ENCODE data around the gene TMX4. TPM values are rescaled to one million over a fixed set of nuclear protein-coding genes. Genes with fewer than 3 reads are reported as not detected.
"Not testable (repeated sequence)": the region's sequence is repeated elsewhere in the genome, so short reads cannot be mapped to it uniquely, and the experiment has no call there.

The TMX4 gene
- total RNA-seq: 72.5 TPM

- peak; percentile 98 for ATAC-seq
- intact Hi-C loops (cut with DNase I): no loop called here
- peak; percentile 98 for DNase-seq (ENCODE audit: low spot score)
These were observed at the start of gene TMX4 for GRCh38 chr20:8019246-8019997. TMX4 (minus strand) TSS chr20:8019761; CDS start chr20:8019613, 148 bp downstream.

- DNase-seq (ENCODE audit: low spot score) (no peak), ATAC-seq (no peak)
- intact Hi-C loops (cut with DNase I): no loop called here
These were observed 47.5 kb upstream of the TMX4 start for GRCh38 chr20:8067082-8067481.

GRCh38 chr20:8066662-8067061 lies 47.1 kb upstream of the TMX4 start:
- ATAC-seq: no peak
- intact Hi-C loops (cut with DNase I): no loop called here
- DNase-seq (ENCODE audit: low spot score): no peak

GRCh38 chr20:8065691-8066090 lies 46.1 kb upstream of the TMX4 start:
- no peak for DNase-seq (ENCODE audit: low spot score)
- no peak for ATAC-seq
- intact Hi-C loops (cut with DNase I): no loop called here

- ATAC-seq (no peak), DNase-seq (ENCODE audit: low spot score) (no peak)
- intact Hi-C loops (cut with DNase I): no loop called here
These were observed 43.2 kb upstream of the TMX4 start for GRCh38 chr20:8062756-8063155.

- ATAC-seq (no peak), DNase-seq (ENCODE audit: low spot score) (no peak)
- intact Hi-C loops (cut with DNase I): no loop called here
These were observed 42.4 kb upstream of the TMX4 start for GRCh38 chr20:8061861-8062518.

GRCh38 chr20:8060977-8061376 lies 41.4 kb upstream of the TMX4 start:
- intact Hi-C loops (cut with DNase I): no loop called here
- no peak for DNase-seq (ENCODE audit: low spot score)
- ATAC-seq: no peak

GRCh38 chr20:8057871-8058270 lies 38.3 kb upstream of the TMX4 start:
- intact Hi-C loops (cut with DNase I): no loop called here
- ATAC-seq (no peak), DNase-seq (ENCODE audit: low spot score) (no peak)

GRCh38 chr20:8055096-8055495 lies 35.5 kb upstream of the TMX4 start:
- intact Hi-C loops (cut with DNase I): no loop called here
- DNase-seq (ENCODE audit: low spot score): no peak

GRCh38 chr20:8050157-8050837 lies 30.7 kb upstream of the TMX4 start:
- no peak for ATAC-seq
- intact Hi-C loops (cut with DNase I): no loop called here

More at GRCh38 chr20:8055096-8055495, 35.5 kb upstream of the TMX4 start:
- ATAC-seq: no peak

GRCh38 chr20:8049310-8049709 lies 29.7 kb upstream of the TMX4 start:
- DNase-seq (ENCODE audit: low spot score): no peak
- no peak for ATAC-seq
- intact Hi-C loops (cut with DNase I): no loop called here

More at GRCh38 chr20:8050157-8050837, 30.7 kb upstream of the TMX4 start:
- no peak for DNase-seq (ENCODE audit: low spot score)

GRCh38 chr20:8045946-8046345 lies 26.4 kb upstream of the TMX4 start:
- ATAC-seq: no peak
- intact Hi-C loops (cut with DNase I): no loop called here
- no peak for DNase-seq (ENCODE audit: low spot score)

- DNase-seq (ENCODE audit: low spot score) (no peak), ATAC-seq (peak; percentile 73)
- intact Hi-C loops (cut with DNase I): loop anchor here (5.0 kb wide), 1 partner anchor 684 kb away; no protein-coding TSS in a partner anchor
These were observed 24.2 kb upstream of the TMX4 start for GRCh38 chr20:8043687-8044282.

- no peak for ATAC-seq
- no peak for DNase-seq (ENCODE audit: low spot score)
- intact Hi-C loops (cut with DNase I): no loop called here
These were observed 19.5 kb upstream of the TMX4 start for GRCh38 chr20:8039042-8039441.

GRCh38 chr20:8036771-8037170 lies 17.2 kb upstream of the TMX4 start:
- DNase-seq (ENCODE audit: low spot score): no peak
- no peak for ATAC-seq
- intact Hi-C loops (cut with DNase I): no loop called here

- DNase-seq (ENCODE audit: low spot score) (no peak), ATAC-seq (no peak)
- intact Hi-C loops (cut with DNase I): no loop called here
These were observed 13.7 kb upstream of the TMX4 start for GRCh38 chr20:8033151-8033841.

GRCh38 chr20:8032499-8032898 lies 12.9 kb upstream of the TMX4 start:
- no peak for DNase-seq (ENCODE audit: low spot score)
- ATAC-seq: no peak
- intact Hi-C loops (cut with DNase I): no loop called here

GRCh38 chr20:8031539-8031938 lies 12.0 kb upstream of the TMX4 start:
- ATAC-seq; intact Hi-C loops (cut with DNase I): not testable (repeated sequence)

More at GRCh38 chr20:8031539-8031938, 12.0 kb upstream of the TMX4 start:
- not testable (repeated sequence) for DNase-seq (ENCODE audit: low spot score)
